HepG2 (cell line): ENCODE results near the gene HPS6. TPM values are rescaled to one million over a fixed set of nuclear protein-coding genes. Genes with fewer than 3 reads are reported as not detected.

ENCODE experiments used
- ATAC-seq: fragments of 200-7000 bp; cut with Tn5 transposase; 3 replicates; pipeline ENCODE4 v1.9.1; 2020; ENCODE audit warnings: mild to moderate bottlenecking, moderate library complexity
- BruUV-seq: library from RNA; stranded (reverse); fragments of 400-500 nt; replicated peaks from 2 replicates; lab custom pipeline; 2021; lab: Mats Ljungman, UMichigan
- CTCF ChIA-PET: fragments of 300-600 bp; formaldehyde crosslinking; extraction: SDS; loops from one replicate; lab custom pipeline; 2021; ENCODE audit warnings: low total read pairs, inconsistent platforms, low intra/inter-chr PET ratio; lab: Yijun Ruan, JAX
- POLR2A ChIA-PET: fragments of 350-600 bp; sonication (Branson Sonifier 250); formaldehyde crosslinking; loops from one replicate; lab custom pipeline; 2020; ENCODE audit warnings: antibody characterized with exemption, inconsistent platforms; lab: Yijun Ruan, JAX
- DNase-seq: peaks from one replicate; pipeline ENCODE4 v3.0.0-alpha.2; 2015; ENCODE audit warnings: low spot score
- FAIRE-seq: peaks from 3 replicates; lab custom pipeline; 2011; peaks lifted over from hg19 to GRCh38; lab: Jason Lieb, UNC
- H2AFZ ChIP-seq: one replicate; pipeline ENCODE4 v1.6.1; 2011; ENCODE audit warnings: low read length, inconsistent platforms
- H3K27ac ChIP-seq: fragments of 300-600 bp; 3 replicates; pipeline ENCODE4 v1.8.0; 2011; ENCODE audit warnings: mixed run types, mild to moderate bottlenecking, mixed read lengths, low read length, inconsistent platforms; ENCODE audit not compliant: insufficient read depth; ENCODE audit errors: extremely low read length
- H3K27me3 ChIP-seq, 2 experiments: fragments of 200-600 bp in 1 of 2; 2 replicates in 1 of 2; 3 replicates in 1 of 2; pipeline versions ENCODE4 v1.6.0 to v1.8.0; 2011; ENCODE audit warnings: low read length in 2 of 2, mild to moderate bottlenecking in 2 of 2, moderate library complexity in 2 of 2, inconsistent platforms in 1 of 2; ENCODE audit not compliant: insufficient read depth in 2 of 2, control insufficient read depth in 1 of 2
- H3K36me3 ChIP-seq, 2 experiments: fragments of 200-600 bp in 1 of 2; replicated peaks in 1 of 2; 2 replicates in 1 of 2; 3 replicates in 1 of 2; pipeline versions ENCODE4 v1.5.1 to v1.8.0; 2011; ENCODE audit warnings: low read length in 2 of 2, inconsistent platforms in 1 of 2; ENCODE audit not compliant: insufficient read depth in 2 of 2, control insufficient read depth in 1 of 2
- H3K4me1 ChIP-seq: 2 replicates; pipeline ENCODE4 v1.5.1; 2012; ENCODE audit warnings: low read length, inconsistent platforms; ENCODE audit not compliant: insufficient read depth
- H3K4me2 ChIP-seq: 2 replicates; pipeline ENCODE4 v1.6.0; 2011; ENCODE audit warnings: low read depth, low read length, inconsistent platforms
- H3K4me3 ChIP-seq, 3 experiments: fragments of 200-600 bp in 1 of 3; sonication (generic), shearing (Covaris generic) in 1 of 3; replicated peaks in 1 of 3; 2 replicates each; pipeline ENCODE4 v1.5.1; 2011 to 2016; ENCODE audit warnings: low read length in 3 of 3, inconsistent platforms in 2 of 3, low read depth in 2 of 3, mild to moderate bottlenecking in 2 of 3, control low read depth in 1 of 3, mixed read lengths in 1 of 3; ENCODE audit not compliant: insufficient read depth in 1 of 3
- H3K79me2 ChIP-seq: one replicate; pipeline ENCODE4 v1.6.1; 2011; ENCODE audit warnings: low read length, inconsistent platforms; ENCODE audit not compliant: insufficient read depth
- H3K9ac ChIP-seq: 2 replicates; pipeline ENCODE4 v1.6.0; 2011; ENCODE audit warnings: mild to moderate bottlenecking, low read depth, low read length, inconsistent platforms; ENCODE audit not compliant: insufficient read depth
- H3K9me3 ChIP-seq: 2 replicates; pipeline ENCODE4 v1.5.1; 2012; ENCODE audit warnings: mild to moderate bottlenecking, low read length
- H4K20me1 ChIP-seq: 2 replicates; pipeline ENCODE4 v1.6.0; 2011; ENCODE audit warnings: inconsistent platforms, mild to moderate bottlenecking, low read length, moderate library complexity; ENCODE audit not compliant: insufficient read depth
- AHR ChIP-seq: IDR thresholded peaks from 2 replicates; pipeline ENCODE4 v1.6.1; 2018; ENCODE audit warnings: missing genetic modification reagents, missing compliant biosample characterization
- FOXK1 ChIP-seq: sonication (generic); formaldehyde crosslinking; IDR thresholded peaks from 2 replicates; pipeline ENCODE4 v1.4.0; 2020; ENCODE audit warnings: low read depth, missing genetic modification reagents, borderline replicate concordance
- MYNN ChIP-seq: sonication (generic); formaldehyde crosslinking; IDR thresholded peaks from 2 replicates; pipeline ENCODE4 v1.4.0; 2020; ENCODE audit warnings: mild to moderate bottlenecking, low read depth, missing genetic modification reagents
- PHF5A ChIP-seq: IDR thresholded peaks from one replicate; pipeline ENCODE4 v1.6.1; 2018; ENCODE audit warnings: low read depth, missing genetic modification reagents; ENCODE audit not compliant: unreplicated experiment
- RFX5 ChIP-seq: IDR thresholded peaks from 2 replicates; pipeline ENCODE4 v1.6.1; 2011; ENCODE audit warnings: low read depth, low read length, improper control_type of control experiment
- SETDB1 ChIP-seq: sonication (generic); formaldehyde crosslinking; IDR thresholded peaks from 2 replicates; pipeline ENCODE4 v1.5.1; 2020; ENCODE audit warnings: missing genetic modification reagents, mild to moderate bottlenecking, borderline replicate concordance
- ZBTB7B ChIP-seq: sonication (generic); formaldehyde crosslinking; IDR thresholded peaks from 2 replicates; pipeline ENCODE4 v1.4.0; 2020; ENCODE audit warnings: missing genetic modification reagents
- ZNF737 ChIP-seq: sonication (generic); formaldehyde crosslinking; IDR thresholded peaks from 2 replicates; pipeline ENCODE4 v1.5.0; 2020; ENCODE audit warnings: missing genetic modification reagents, mild to moderate bottlenecking, borderline replicate concordance
- ZNF75D ChIP-seq: sonication (generic); formaldehyde crosslinking; IDR thresholded peaks from 2 replicates; pipeline ENCODE4 v1.8.1; 2023; ENCODE audit warnings: missing genetic modification reagents, mild to moderate bottlenecking, borderline replicate concordance
- WGBS: methylation state at CpG from one replicate; pipeline ENCODE4 v1.1.6; 2017; ENCODE audit warnings: low lambda C conversion rate; 5-methylcytosine and 5-hydroxymethylcytosine counted together
- in situ Hi-C: cut with HindIII; loops from 2 replicates; pipeline ENCODE4 v1.10.0; 2017; ENCODE audit warnings: low pct_unique_long_range_greater_than_20kb; ENCODE audit not compliant: extremely low pct_ligation_motif_present
- intact Hi-C: fragments of 100-400 bp; cut with micrococcal nuclease; formaldehyde crosslinking; loops from one replicate; pipeline ENCODE4 v1.10.0; 2022; ENCODE audit not compliant: unreplicated experiment
- polyA plus RNA-seq, 8 experiments: library from polyadenylated mRNA; depleted of rRNA in 3 of 8; stranded (reverse) in 7 of 8; unstranded in 1 of 8; fragments of >200 nt; fragmentation: Illumina TruSeq in 4 of 8; extraction: Trizol in 4 of 8; gene quantifications; 2 replicates each; pipeline versions ENCODE4 v1.2.1 to v1.2.3, GENCODE V29; 2011 to 2016; ENCODE audit warnings: low read depth in 4 of 8, missing spikeins in 1 of 8, mixed read lengths in 1 of 8; ENCODE audit not compliant: insufficient read depth in 1 of 8
- total RNA-seq, 5 experiments: library from RNA; depleted of rRNA; stranded (reverse); fragments of >200 nt; fragmentation: Illumina TruSeq; extraction: Trizol; gene quantifications; 2 replicates each; pipeline ENCODE4 v1.2.3, GENCODE V29; 2016; ENCODE audit warnings: low read depth in 1 of 5
- TF ChIP-seq, protein P1 (sequence below): sonication (generic); formaldehyde crosslinking; IDR thresholded peaks from 2 replicates; pipeline ENCODE4 v1.4.0; 2020; ENCODE audit warnings: mild to moderate bottlenecking, low read depth, missing genetic modification reagents

The HPS6 gene
- total and polyA plus RNA-seq, 2 of the 13 experiments (the other 11 are each of a cell fraction or from before 2014, with no cell fraction given): 2.9 to 14.9 TPM

GRCh38 chr10:102016416-102016815, 48.7 kb upstream of the HPS6 start:
- in situ Hi-C loops: no loop called here
- CTCF ChIA-PET: no interaction called here

DNA sequence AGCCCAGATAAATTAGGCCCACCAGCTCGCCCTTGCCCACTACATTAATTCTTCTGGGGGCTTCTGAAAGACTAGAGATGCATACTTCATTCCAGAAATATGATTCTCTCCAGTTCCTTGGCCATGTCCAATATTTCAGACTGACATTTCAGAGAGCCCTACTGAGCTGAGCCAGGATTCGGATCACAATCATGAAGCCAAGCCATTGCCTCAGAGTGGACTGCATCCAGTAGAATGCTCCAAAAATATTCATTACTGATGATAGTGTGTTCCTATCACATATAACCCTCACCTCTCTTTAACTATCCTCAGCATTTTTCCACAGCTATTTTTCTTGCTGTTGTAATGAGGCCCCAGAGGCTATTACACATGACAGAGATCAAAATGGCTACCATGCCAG, 47.9 kb upstream of the HPS6 start:
- WGBS: 100% methylated on average over 2 of the region's 2 CpGs
- H4K20me1 ChIP-seq: no peaks in the 10 kb centered on the region
- ATAC-seq: no peak
- no peaks in the 10 kb centered on the region for H3K4me1 ChIP-seq
- ChIA-PET POLR2A (no interaction called here), CTCF (no interaction called here)
- in situ Hi-C loops (no loop called here), intact Hi-C loops (no loop called here)
- TF ChIP-seq FOXK1: no peak
- TF ChIP-seq PHF5A: no peak
- no peak for TF ChIP-seq ZBTB7B
- TF ChIP-seq MYNN (CRISPR knock-in tag): no peak
- no peak for TF ChIP-seq AHR (CRISPR knock-in tag)
- no peak for TF ChIP-seq ZNF737 (CRISPR knock-in tag)
- H3K27ac ChIP-seq: no peak overlapping the region
- no peak overlapping the region for H3K4me2 ChIP-seq
- no peak overlapping the region for H2AFZ ChIP-seq
- BruUV-seq: no TSS peak
- H3K79me2 ChIP-seq: no peaks in the 10 kb centered on the region
- no peak overlapping the region for H3K9ac ChIP-seq
- DNase-seq: no peak
- FAIRE-seq: no peak
- H3K27me3 ChIP-seq: no peaks in the 10 kb centered on the region
- H3K4me3 ChIP-seq: no peak overlapping the region
- peaks cover 1 to 26% of the 10 kb centered on the region in 2 experiments; a peak in 3 of 5 replicates for H3K36me3 ChIP-seq
- H3K9me3 ChIP-seq: no peaks in the 10 kb centered on the region

More at GRCh38 chr10:102016416-102016815, 48.7 kb upstream of the HPS6 start:
- Histone ChIP-seq H3K79me2 (no peaks in the 10 kb centered on the region), H3K4me3 (no peak overlapping the region), H3K36me3 (peaks cover 1 to 30% of the 10 kb centered on the region in 2 experiments; a peak in 4 of 5 replicates), H3K9ac (no peak overlapping the region)
- FAIRE-seq (no peak), DNase-seq (no peak)
- intact Hi-C loops: no loop called here
- TF ChIP-seq ZNF75D (CRISPR knock-in tag): no peak
- no peak for TF ChIP-seq RFX5
- no peak for TF ChIP-seq SETDB1 (CRISPR knock-in tag)
- TF ChIP-seq, protein P1, sequence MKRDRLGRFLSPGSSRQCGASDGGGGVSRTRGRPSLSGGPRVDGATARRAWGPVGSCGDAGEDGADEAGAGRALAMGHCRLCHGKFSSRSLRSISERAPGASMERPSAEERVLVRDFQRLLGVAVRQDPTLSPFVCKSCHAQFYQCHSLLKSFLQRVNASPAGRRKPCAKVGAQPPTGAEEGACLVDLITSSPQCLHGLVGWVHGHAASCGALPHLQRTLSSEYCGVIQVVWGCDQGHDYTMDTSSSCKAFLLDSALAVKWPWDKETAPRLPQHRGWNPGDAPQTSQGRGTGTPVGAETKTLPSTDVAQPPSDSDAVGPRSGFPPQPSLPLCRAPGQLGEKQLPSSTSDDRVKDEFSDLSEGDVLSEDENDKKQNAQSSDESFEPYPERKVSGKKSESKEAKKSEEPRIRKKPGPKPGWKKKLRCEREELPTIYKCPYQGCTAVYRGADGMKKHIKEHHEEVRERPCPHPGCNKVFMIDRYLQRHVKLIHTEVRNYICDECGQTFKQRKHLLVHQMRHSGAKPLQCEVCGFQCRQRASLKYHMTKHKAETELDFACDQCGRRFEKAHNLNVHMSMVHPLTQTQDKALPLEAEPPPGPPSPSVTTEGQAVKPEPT: no peak
- TF ChIP-seq, all 625 proteins: peak for 0
- no peak overlapping the region for H3K4me2 ChIP-seq
- no peak for ATAC-seq
- no peaks in the 10 kb centered on the region for H3K4me1 ChIP-seq
- POLR2A ChIA-PET: no interaction called here
- no TSS peak for BruUV-seq
- H4K20me1 ChIP-seq: no peaks in the 10 kb centered on the region
- H3K27ac ChIP-seq: no peak overlapping the region
- H3K9me3 ChIP-seq: no peaks in the 10 kb centered on the region
- no peaks in the 10 kb centered on the region for H3K27me3 ChIP-seq
- no peak overlapping the region for H2AFZ ChIP-seq
